Transverse colon (tissue), 4 donors: ENCODE results near the gene FAM83G. TPM values are rescaled to one million over a fixed set of nuclear protein-coding genes. Genes with fewer than 3 reads are reported as not detected.

Source experiments
- DNase-seq: peaks from one replicate; pipeline ENCODE4 v3.0.0-alpha.2; 2019
- H3K27ac ChIP-seq, 4 donors: fragments of 200-600 bp; sonication (generic); 2 replicates each; pipeline ENCODE4 v1.5.1; 2016 to 2018; ENCODE audit warnings: inconsistent platforms in 4 of 4
- H3K27me3 ChIP-seq: fragments of 200-600 bp; sonication (generic); 2 replicates; pipeline ENCODE4 v1.5.1; 2017; ENCODE audit warnings: inconsistent platforms
- H3K36me3 ChIP-seq, 4 donors: fragments of 200-600 bp; sonication (generic); 2 replicates each; pipeline ENCODE4 v1.5.1; 2017 to 2019; ENCODE audit warnings: inconsistent platforms in 4 of 4
- H3K4me1 ChIP-seq, 4 donors: fragments of 200-600 bp; sonication (generic); 2 replicates each; pipeline ENCODE4 v1.5.1; 2017 to 2020; ENCODE audit warnings: inconsistent platforms in 4 of 4
- H3K4me3 ChIP-seq, 4 donors: fragments of 200-600 bp; sonication (generic); 1 replicate in 1 of 4; 2 replicates in 3 of 4; pipeline versions ENCODE4 v1.5.1 to v1.6.1; 2017 to 2019; ENCODE audit warnings: inconsistent platforms in 4 of 4
- H3K9me3 ChIP-seq, 2 donors: fragments of 200-600 bp; sonication (generic); 2 replicates each; pipeline ENCODE4 v1.5.1; 2017 to 2019; ENCODE audit warnings: inconsistent platforms in 2 of 2
- EP300 ChIP-seq: sonication (generic); formaldehyde crosslinking; IDR thresholded peaks from one replicate; pipeline ENCODE4 v1.6.1; 2017; ENCODE audit warnings: antibody characterized with exemption, low read depth
- POLR2A ChIP-seq: fragments of 450-650 bp; IDR thresholded peaks from one replicate; pipeline ENCODE4 v1.6.1; 2016; ENCODE audit warnings: antibody characterized with exemption, mild to moderate bottlenecking, moderate library complexity
- POLR2AphosphoS5 ChIP-seq, 3 donors: sonication (generic); formaldehyde crosslinking; IDR thresholded peaks; one replicate each; pipeline ENCODE4 v1.6.1; 2016; ENCODE audit warnings: antibody characterized with exemption in 3 of 3
- WGBS, 2 donors: methylation state at CpG; one replicate each; pipeline ENCODE4 v1.1.5; 2018; ENCODE audit warnings: low coverage in 1 of 2; 5-methylcytosine and 5-hydroxymethylcytosine counted together
- in situ Hi-C, 4 donors: fragments of 200-750 bp; cut with MboI; loops; one replicate each; pipeline versions ENCODE4 v1.15.0 to v1.15.1; 2017; ENCODE audit warnings: low sequenced_read_pairs in 3 of 4, low pct_ligation_motif_present in 1 of 4, low pct_unique_long_range_greater_than_20kb in 1 of 4
- intact Hi-C: fragments of 100-400 bp; cut with DNase I; formaldehyde crosslinking; loops from one replicate; pipeline ENCODE4 v1.15.1; 2023; ENCODE audit warnings: low total_unique reads
- total RNA-seq, 4 donors: library from RNA; depleted of rRNA; stranded (reverse); fragments of >200 nt; gene quantifications; one replicate each; pipeline ENCODE4 v1.1.0, GENCODE V29; 2016
- TF ChIP-seq, protein P1 (sequence below), 5 experiments: fragments of 200-600 bp in 3 of 5; fragments of 450-650 bp in 2 of 5; sonication (generic) in 3 of 5; IDR thresholded peaks; 1 replicate in 2 of 5; 2 replicates in 3 of 5; pipeline ENCODE4 v1.5.1; 2016 to 2017; ENCODE audit warnings: antibody characterized with exemption in 5 of 5, inconsistent platforms in 3 of 5, mild to moderate bottlenecking in 2 of 5, moderate library complexity in 1 of 5

The FAM83G gene
- total RNA-seq, 4 donors from 2014 or later, result 33.6 to 75.6 (median 39.4) TPM

- peak overlapping the region in 2 of 4 donors; percentile 7 to 29 for H3K27ac ChIP-seq
- peaks cover 0 to 8% (median 2%) of the 10 kb centered on the region in 4 donors for H3K4me1 ChIP-seq
- TF ChIP-seq POLR2A (no peak), EP300 (no peak), POLR2AphosphoS5 (IDR thresholded peaks at IDR 0.05) (no peak)
- TF ChIP-seq, protein P1, sequence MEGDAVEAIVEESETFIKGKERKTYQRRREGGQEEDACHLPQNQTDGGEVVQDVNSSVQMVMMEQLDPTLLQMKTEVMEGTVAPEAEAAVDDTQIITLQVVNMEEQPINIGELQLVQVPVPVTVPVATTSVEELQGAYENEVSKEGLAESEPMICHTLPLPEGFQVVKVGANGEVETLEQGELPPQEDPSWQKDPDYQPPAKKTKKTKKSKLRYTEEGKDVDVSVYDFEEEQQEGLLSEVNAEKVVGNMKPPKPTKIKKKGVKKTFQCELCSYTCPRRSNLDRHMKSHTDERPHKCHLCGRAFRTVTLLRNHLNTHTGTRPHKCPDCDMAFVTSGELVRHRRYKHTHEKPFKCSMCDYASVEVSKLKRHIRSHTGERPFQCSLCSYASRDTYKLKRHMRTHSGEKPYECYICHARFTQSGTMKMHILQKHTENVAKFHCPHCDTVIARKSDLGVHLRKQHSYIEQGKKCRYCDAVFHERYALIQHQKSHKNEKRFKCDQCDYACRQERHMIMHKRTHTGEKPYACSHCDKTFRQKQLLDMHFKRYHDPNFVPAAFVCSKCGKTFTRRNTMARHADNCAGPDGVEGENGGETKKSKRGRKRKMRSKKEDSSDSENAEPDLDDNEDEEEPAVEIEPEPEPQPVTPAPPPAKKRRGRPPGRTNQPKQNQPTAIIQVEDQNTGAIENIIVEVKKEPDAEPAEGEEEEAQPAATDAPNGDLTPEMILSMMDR (IDR thresholded peaks at IDR 0.05), result no peak
- H3K36me3 ChIP-seq, result no peaks in the 10 kb centered on the region
- no peak for DNase-seq
- no peak overlapping the region for H3K4me3 ChIP-seq
- intact Hi-C loops (loop anchor here (5.0 kb wide), 1 partner anchor 1916 kb away; no protein-coding TSS in a partner anchor), in situ Hi-C loops (no loop called here)
- 53 to 72% methylated on average over 4 to 8 of the region's 8 CpGs for WGBS, 2 donors
- H3K9me3 ChIP-seq, result no peaks in the 10 kb centered on the region
- H3K27me3 ChIP-seq, result no peaks in the 10 kb centered on the region
Measured at GRCh38 chr17:18937981-18938691, 66.4 kb downstream of the FAM83G start.

- in situ Hi-C loops (no loop called here), intact Hi-C loops (no loop called here)
- DNase-seq, result no peak
- Histone ChIP-seq H3K4me1 (peaks cover 0 to 4% (median 1%) of the 10 kb centered on the region in 4 donors), H3K27ac (no peak overlapping the region), H3K27me3 (no peaks in the 10 kb centered on the region), H3K4me3 (no peak overlapping the region), H3K9me3 (no peaks in the 10 kb centered on the region), H3K36me3 (peaks cover 0 to 27% (median 10%) of the 10 kb centered on the region in 4 donors)
- 76 to 91% methylated on average over 7 to 14 of the region's 14 CpGs for WGBS, 2 donors
- no peak for TF ChIP-seq POLR2A
- no peak for TF ChIP-seq POLR2AphosphoS5 (IDR thresholded peaks at IDR 0.05)
- TF ChIP-seq, protein P1 (IDR thresholded peaks at IDR 0.05), result no peak
- no peak for TF ChIP-seq EP300
Measured at GRCh38 chr17:18933102-18934058, 71.2 kb downstream of the FAM83G start.

DNA sequence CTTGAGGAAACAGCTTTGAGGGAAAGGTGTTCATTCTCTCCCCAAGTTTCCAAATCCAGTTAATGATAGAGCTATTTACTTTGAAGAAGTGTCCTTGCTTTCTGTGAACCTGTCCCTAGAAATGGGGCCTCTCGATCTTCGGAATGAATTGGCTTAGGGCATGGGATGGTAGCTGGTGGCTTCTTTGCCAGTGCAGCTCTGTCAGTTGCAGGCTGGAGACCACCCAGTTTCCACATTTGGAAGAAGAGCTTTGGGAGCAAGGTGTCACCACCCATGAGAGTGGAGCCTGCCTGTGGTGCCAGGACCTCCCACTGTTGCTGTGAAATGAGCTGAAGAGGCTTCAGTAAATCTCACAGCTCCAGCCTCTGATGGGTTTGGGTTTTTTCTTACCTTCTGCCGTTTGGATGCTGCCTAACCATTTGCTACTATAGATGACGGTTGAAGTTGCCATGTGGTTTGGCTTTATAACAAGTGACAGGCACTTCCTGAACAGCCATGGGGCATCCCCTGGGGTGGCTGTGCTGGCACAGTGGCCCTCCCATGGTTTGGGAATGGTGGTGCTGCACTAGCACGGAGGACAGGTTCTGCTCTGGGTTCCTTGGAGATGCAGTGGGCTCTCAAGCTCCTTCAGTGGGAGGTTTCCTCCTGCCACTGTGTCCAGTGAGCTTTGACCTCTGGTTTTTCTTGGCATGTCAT is 72.1 kb downstream of the FAM83G start:
- TF ChIP-seq POLR2A (no peak), POLR2AphosphoS5 (IDR thresholded peaks at IDR 0.05) (no peak), EP300 (no peak)
- WGBS, 2 donors, result 68% methylated on average over 4 of the region's 5 CpGs; no CpG with 5 or more reads in 1 of the 2 donors
- no peak for DNase-seq
- Histone ChIP-seq H3K27me3 (no peaks in the 10 kb centered on the region), H3K4me3 (no peak overlapping the region), H3K36me3 (peaks cover 0 to 27% (median 13%) of the 10 kb centered on the region in 4 donors), H3K4me1 (no peaks in the 10 kb centered on the region), H3K9me3 (no peaks in the 10 kb centered on the region), H3K27ac (no peak overlapping the region)
- in situ Hi-C loops, result no loop called here
- intact Hi-C loops, result no loop called here

DNA sequence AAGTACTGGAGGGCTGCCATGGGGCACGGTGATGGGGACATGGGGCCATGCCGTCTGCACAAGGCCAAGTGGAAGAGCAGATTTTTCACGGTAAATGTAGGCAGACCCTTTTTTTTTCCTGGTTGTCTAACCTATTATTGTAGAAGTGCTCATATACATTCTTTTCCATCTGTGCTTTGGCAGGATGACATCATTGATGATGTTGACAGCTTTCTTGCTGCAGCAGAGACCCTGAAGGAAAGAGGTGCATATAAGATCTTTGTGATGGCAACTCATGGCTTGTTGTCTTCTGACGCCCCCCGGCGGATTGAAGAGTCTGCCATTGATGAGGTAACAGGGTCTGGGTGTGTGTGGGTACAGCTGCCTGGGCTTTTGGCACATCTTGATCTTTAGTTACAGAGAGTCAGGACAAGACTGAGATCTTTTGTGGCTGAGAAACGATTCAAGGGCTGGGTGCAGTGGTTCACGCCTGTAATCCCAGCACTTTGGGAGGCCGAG is 75.9 kb downstream of the FAM83G start:
- H3K9me3 ChIP-seq, result no peaks in the 10 kb centered on the region
- intact Hi-C loops (no loop called here), in situ Hi-C loops (no loop called here)
- H3K27ac ChIP-seq, result no peak overlapping the region
- peaks cover 0 to 27% (median 13%) of the 10 kb centered on the region in 4 donors for H3K36me3 ChIP-seq
- no peak for DNase-seq
- no peak for TF ChIP-seq POLR2A
- TF ChIP-seq EP300, result no peak
- TF ChIP-seq, protein P1 (IDR thresholded peaks at IDR 0.05), result no peak
- no peak for TF ChIP-seq POLR2AphosphoS5 (IDR thresholded peaks at IDR 0.05)
- H3K4me1 ChIP-seq, result no peaks in the 10 kb centered on the region
- H3K27me3 ChIP-seq, result no peaks in the 10 kb centered on the region
- no peak overlapping the region for H3K4me3 ChIP-seq
- WGBS, 2 donors, result 89 to 100% methylated on average over 3 to 9 of the region's 9 CpGs
